Activated CD4-positive, alpha-beta memory T cell treated with anti-CD3 and anti-CD28 coated beads for 36 hours (primary cell): ENCODE results near the gene UXS1. TPM values are rescaled to one million over a fixed set of nuclear protein-coding genes. Genes with fewer than 3 reads are reported as not detected.
A peak's percentile ranks its signal among the peaks of the same experiment; 100 is the strongest.

Experiments used
- CTCF ChIA-PET: fragments of 350-600 bp; sonication (Branson Sonifier 250); formaldehyde crosslinking; loops from one replicate; lab custom pipeline; 2021; ENCODE audit warnings: antibody characterized with exemption, inconsistent platforms; lab: Charles Lee
- POLR2A ChIA-PET: fragments of 350-600 bp; sonication (Branson Sonifier 250); formaldehyde crosslinking; loops from one replicate; lab custom pipeline; 2021; ENCODE audit warnings: antibody characterized with exemption; lab: Charles Lee
- DNase-seq: peaks from one replicate; pipeline ENCODE4 v3.0.0-alpha.2; 2020
- H3K27ac Mint-ChIP-seq: one replicate; pipeline ENCODE4 v1.8.0; 2021; ENCODE audit warnings: mixed read lengths
- H3K27me3 Mint-ChIP-seq: one replicate; pipeline ENCODE4 v1.8.0; 2021; ENCODE audit warnings: mixed read lengths
- H3K36me3 Mint-ChIP-seq: one replicate; pipeline ENCODE4 v1.8.0; 2021; ENCODE audit warnings: mixed read lengths
- H3K4me1 Mint-ChIP-seq: one replicate; pipeline ENCODE4 v1.8.0; 2021; ENCODE audit warnings: low read depth, mixed read lengths
- H3K4me3 Mint-ChIP-seq: one replicate; pipeline ENCODE4 v1.8.0; 2021; ENCODE audit warnings: mild to moderate bottlenecking, mixed read lengths
- H3K9me3 Mint-ChIP-seq: one replicate; pipeline ENCODE4 v1.8.0; 2021; ENCODE audit warnings: mixed read lengths
- intact Hi-C: fragments of 100-400 bp; cut with micrococcal nuclease; formaldehyde crosslinking; loops from one replicate; pipeline ENCODE4 v1.15.1; 2023
- total RNA-seq, 2 experiments: library from RNA; stranded (reverse); gene quantifications; one replicate each; pipeline ENCODE4 v1.2.3, GENCODE V29; 2021

UXS1 gene
- total RNA-seq, 2 experiments from 2014 or later: 39.2 to 41.5 TPM

- DNase-seq: peak; percentile 57
- H3K27ac Mint-ChIP-seq: peak overlapping the region; percentile 55
- intact Hi-C loops: no loop called here
- H3K4me1 Mint-ChIP-seq: peaks cover 81% of the 10 kb centered on the region
- H3K4me3 Mint-ChIP-seq: peak overlapping the region; percentile 80
- peaks cover 42% of the 10 kb centered on the region for H3K36me3 Mint-ChIP-seq
- POLR2A ChIA-PET: interaction anchor here (4.2 to 8.1 kb wide), 4 partner anchors 11 to 35 kb away, joined by 34 to 52 read pairs (median 40); partner anchors contain the start of gene UXS1
- H3K9me3 Mint-ChIP-seq: peaks cover 13% of the 10 kb centered on the region
- CTCF ChIA-PET: interaction anchor here (1.1 to 5.8 kb wide), 4 partner anchors 13 to 54 kb away, joined by 4 to 50 read pairs (median 6); partner anchors contain the start of gene UXS1
- H3K27me3 Mint-ChIP-seq: no peaks in the 10 kb centered on the region
Observed at GRCh38 chr2:106158871-106159270, 35.2 kb downstream of the UXS1 start.

- intact Hi-C loops: no loop called here
- H3K4me1 Mint-ChIP-seq: peaks cover 78% of the 10 kb centered on the region
- POLR2A ChIA-PET: interaction anchor here (4.2 to 8.1 kb wide), 4 partner anchors 10 to 36 kb away, joined by 34 to 52 read pairs (median 40); partner anchors contain the start of gene UXS1
Observed at GRCh38 chr2:106158131-106158530, 36.0 kb downstream of the UXS1 start.

GRCh38 chr2:106157416-106157815 lies 36.7 kb downstream of the UXS1 start:
- ChIA-PET POLR2A (interaction anchor here (4.2 to 8.1 kb wide), 3 partner anchors 10 to 36 kb away, joined by 34 to 52 read pairs (median 45); partner anchors contain the start of gene UXS1), CTCF (interaction anchor here (5.8 kb wide), 1 partner anchor 12 kb away, joined by 50 read pairs; no protein-coding TSS in a partner anchor)
- H3K4me3 Mint-ChIP-seq: peak overlapping the region; percentile 14
- DNase-seq: no peak
- H3K36me3 Mint-ChIP-seq: peaks cover 48% of the 10 kb centered on the region
- H3K27me3 Mint-ChIP-seq: no peaks in the 10 kb centered on the region
- H3K4me1 Mint-ChIP-seq: peaks cover 75% of the 10 kb centered on the region
- peaks cover 26% of the 10 kb centered on the region for H3K9me3 Mint-ChIP-seq
- intact Hi-C loops: no loop called here
- peak overlapping the region; percentile 55 for H3K27ac Mint-ChIP-seq

More at GRCh38 chr2:106158131-106158530, 36.0 kb downstream of the UXS1 start:
- peak overlapping the region; percentile 80 for H3K4me3 Mint-ChIP-seq
- H3K27me3 Mint-ChIP-seq: no peaks in the 10 kb centered on the region
- CTCF ChIA-PET: interaction anchor here (1.1 to 5.8 kb wide), 3 partner anchors 12 to 53 kb away, joined by 4 to 50 read pairs (median 7); partner anchors contain the start of gene UXS1
- peak overlapping the region; percentile 55 for H3K27ac Mint-ChIP-seq
- peaks cover 20% of the 10 kb centered on the region for H3K9me3 Mint-ChIP-seq
- no peak for DNase-seq
- H3K36me3 Mint-ChIP-seq: peaks cover 47% of the 10 kb centered on the region

- H3K9me3 Mint-ChIP-seq: peaks cover 26% of the 10 kb centered on the region
- ChIA-PET CTCF (interaction anchor here (5.8 kb wide), 1 partner anchor 11 kb away, joined by 50 read pairs; no protein-coding TSS in a partner anchor), POLR2A (interaction anchor here (1.1 to 8.1 kb wide), 3 partner anchors 9 to 37 kb away, joined by 3 to 52 read pairs (median 34); partner anchors contain the start of gene UXS1)
- H3K4me1 Mint-ChIP-seq: peaks cover 71% of the 10 kb centered on the region
- H3K36me3 Mint-ChIP-seq: peaks cover 52% of the 10 kb centered on the region
- H3K27ac Mint-ChIP-seq: peak overlapping the region; percentile 50
- H3K27me3 Mint-ChIP-seq: no peaks in the 10 kb centered on the region
- intact Hi-C loops: no loop called here
- DNase-seq: peak; percentile 47
- H3K4me3 Mint-ChIP-seq: no peak overlapping the region
Observed at GRCh38 chr2:106156305-106157296, 37.5 kb downstream of the UXS1 start.

GRCh38 chr2:106153781-106154180 lies 40.3 kb downstream of the UXS1 start:
- H3K9me3 Mint-ChIP-seq: peaks cover 26% of the 10 kb centered on the region
- H3K27me3 Mint-ChIP-seq: no peaks in the 10 kb centered on the region

GRCh38 chr2:106147665-106148064 lies 46.4 kb downstream of the UXS1 start:
- ChIA-PET CTCF (interaction anchor here (0.8 to 6.7 kb wide), 2 partner anchors 9 to 11 kb away, joined by 3 to 50 read pairs; no protein-coding TSS in a partner anchor), POLR2A (interaction anchor here (1.7 to 2.8 kb wide), 3 partner anchors 8 to 46 kb away, joined by 4 to 34 read pairs (median 10); partner anchors contain the start of gene UXS1)
- H3K27ac Mint-ChIP-seq: peak overlapping the region; percentile 85
- peaks cover under 1% of the 10 kb centered on the region for H3K9me3 Mint-ChIP-seq
- intact Hi-C loops: no loop called here
- DNase-seq: peak; percentile 37
- peaks cover 48% of the 10 kb centered on the region for H3K36me3 Mint-ChIP-seq
- H3K4me3 Mint-ChIP-seq: peak overlapping the region; percentile 0
- peaks cover 46% of the 10 kb centered on the region for H3K4me1 Mint-ChIP-seq
- H3K27me3 Mint-ChIP-seq: no peaks in the 10 kb centered on the region

More at GRCh38 chr2:106153781-106154180, 40.3 kb downstream of the UXS1 start:
- peaks cover 66% of the 10 kb centered on the region for H3K36me3 Mint-ChIP-seq
- H3K4me3 Mint-ChIP-seq: no peak overlapping the region
- no peak for DNase-seq
- H3K4me1 Mint-ChIP-seq: peaks cover 45% of the 10 kb centered on the region
- intact Hi-C loops: no loop called here
- no peak overlapping the region for H3K27ac Mint-ChIP-seq
- CTCF ChIA-PET: interaction anchor here (0.9 kb wide), 1 partner anchor 49 kb away, joined by 4 read pairs; no protein-coding TSS in a partner anchor
- POLR2A ChIA-PET: no interaction called here

GRCh38 chr2:106147159-106147558 lies 46.9 kb downstream of the UXS1 start:
- Mint-ChIP-seq H3K27ac (peak overlapping the region; percentile 85), H3K9me3 (no peaks in the 10 kb centered on the region), H3K4me3 (no peak overlapping the region), H3K36me3 (peaks cover 49% of the 10 kb centered on the region), H3K4me1 (peaks cover 51% of the 10 kb centered on the region), H3K27me3 (no peaks in the 10 kb centered on the region)
- POLR2A ChIA-PET: interaction anchor here (2.7 to 2.8 kb wide), 2 partner anchors 12 to 46 kb away, joined by 10 to 34 read pairs; partner anchors contain the start of gene UXS1
- CTCF ChIA-PET: interaction anchor here (6.7 kb wide), 1 partner anchor 12 kb away, joined by 50 read pairs; no protein-coding TSS in a partner anchor
- no peak for DNase-seq
- intact Hi-C loops: no loop called here

GRCh38 chr2:106144621-106145331 lies 49.3 kb downstream of the UXS1 start:
- H3K4me3 Mint-ChIP-seq: peak overlapping the region; percentile 53
- H3K27ac Mint-ChIP-seq: peak overlapping the region; percentile 91
- CTCF ChIA-PET: interaction anchor here (6.7 kb wide), 1 partner anchor 14 kb away, joined by 50 read pairs; no protein-coding TSS in a partner anchor
- H3K36me3 Mint-ChIP-seq: peaks cover 38% of the 10 kb centered on the region
- POLR2A ChIA-PET: interaction anchor here (1.0 to 3.4 kb wide), 3 partner anchors 11 to 48 kb away, joined by 3 to 35 read pairs (median 6); no protein-coding TSS in a partner anchor
- no peaks in the 10 kb centered on the region for H3K9me3 Mint-ChIP-seq
- peaks cover 69% of the 10 kb centered on the region for H3K4me1 Mint-ChIP-seq
- peak; percentile 80 for DNase-seq
- H3K27me3 Mint-ChIP-seq: no peaks in the 10 kb centered on the region
- intact Hi-C loops: loop anchor here (1.0 to 5.0 kb wide), 4 partner anchors 16 to 397 kb away; no protein-coding TSS in a partner anchor

- Mint-ChIP-seq H3K4me3 (no peak overlapping the region), H3K4me1 (peaks cover 80% of the 10 kb centered on the region), H3K27me3 (no peaks in the 10 kb centered on the region), H3K36me3 (peaks cover 29% of the 10 kb centered on the region), H3K27ac (peak overlapping the region; percentile 91), H3K9me3 (no peaks in the 10 kb centered on the region)
- no peak for DNase-seq
- CTCF ChIA-PET: interaction anchor here (6.7 kb wide), 1 partner anchor 15 kb away, joined by 50 read pairs; no protein-coding TSS in a partner anchor
- POLR2A ChIA-PET: interaction anchor here (1.2 to 3.4 kb wide), 3 partner anchors 16 to 49 kb away, joined by 4 to 35 read pairs (median 6); no protein-coding TSS in a partner anchor
- intact Hi-C loops: loop anchor here (5.0 kb wide), 2 partner anchors 36 to 396 kb away; no protein-coding TSS in a partner anchor
Observed at GRCh38 chr2:106143495-106144215, 50.4 kb downstream of the UXS1 start.

GRCh38 chr2:106142683-106143082 lies 51.4 kb downstream of the UXS1 start:
- CTCF ChIA-PET: interaction anchor here (6.7 kb wide), 1 partner anchor 16 kb away, joined by 50 read pairs; no protein-coding TSS in a partner anchor
- no peak overlapping the region for H3K4me3 Mint-ChIP-seq
- peaks cover 83% of the 10 kb centered on the region for H3K4me1 Mint-ChIP-seq

More at GRCh38 chr2:106142683-106143082, 51.4 kb downstream of the UXS1 start:
- Mint-ChIP-seq H3K27me3 (no peaks in the 10 kb centered on the region), H3K36me3 (peaks cover 29% of the 10 kb centered on the region), H3K9me3 (no peaks in the 10 kb centered on the region), H3K27ac (peak overlapping the region; percentile 75)
- DNase-seq: peak; percentile 62
- POLR2A ChIA-PET: interaction anchor here (1.2 to 3.4 kb wide), 2 partner anchors 17 to 50 kb away, joined by 4 to 35 read pairs; no protein-coding TSS in a partner anchor
- intact Hi-C loops: loop anchor here (5.0 kb wide), 2 partner anchors 35 to 395 kb away; no protein-coding TSS in a partner anchor
